HPDE6-E6E7 (cell line): ENCODE measurements around the gene GRID1.

ENCODE experiments used
- DNase-seq: peaks from one replicate; pipeline ENCODE4 v3.0.0; 2011; ENCODE audit warnings: missing footprints; ENCODE audit errors: extremely low spot score

The GRID1 gene

DNA sequence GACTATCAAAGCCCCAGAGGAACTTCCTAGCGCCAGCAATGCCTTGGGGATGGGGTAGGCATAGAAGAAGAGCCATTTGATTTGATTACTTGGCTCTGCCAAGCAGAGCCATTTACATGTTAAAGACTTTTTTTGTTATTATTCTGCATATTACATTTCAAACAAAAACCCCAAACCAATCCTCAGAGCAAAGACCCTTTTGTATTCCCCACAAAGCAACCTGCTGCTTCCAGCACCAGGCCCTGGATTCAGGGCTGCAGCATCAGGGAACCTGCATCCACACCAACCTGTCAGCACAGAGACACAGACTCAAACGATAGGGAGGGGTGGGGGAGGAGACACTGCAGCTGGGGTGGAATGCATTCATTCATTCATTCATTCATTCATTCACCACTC lies 73.2 kb downstream of the GRID1 start:
- no peak for DNase-seq

DNA sequence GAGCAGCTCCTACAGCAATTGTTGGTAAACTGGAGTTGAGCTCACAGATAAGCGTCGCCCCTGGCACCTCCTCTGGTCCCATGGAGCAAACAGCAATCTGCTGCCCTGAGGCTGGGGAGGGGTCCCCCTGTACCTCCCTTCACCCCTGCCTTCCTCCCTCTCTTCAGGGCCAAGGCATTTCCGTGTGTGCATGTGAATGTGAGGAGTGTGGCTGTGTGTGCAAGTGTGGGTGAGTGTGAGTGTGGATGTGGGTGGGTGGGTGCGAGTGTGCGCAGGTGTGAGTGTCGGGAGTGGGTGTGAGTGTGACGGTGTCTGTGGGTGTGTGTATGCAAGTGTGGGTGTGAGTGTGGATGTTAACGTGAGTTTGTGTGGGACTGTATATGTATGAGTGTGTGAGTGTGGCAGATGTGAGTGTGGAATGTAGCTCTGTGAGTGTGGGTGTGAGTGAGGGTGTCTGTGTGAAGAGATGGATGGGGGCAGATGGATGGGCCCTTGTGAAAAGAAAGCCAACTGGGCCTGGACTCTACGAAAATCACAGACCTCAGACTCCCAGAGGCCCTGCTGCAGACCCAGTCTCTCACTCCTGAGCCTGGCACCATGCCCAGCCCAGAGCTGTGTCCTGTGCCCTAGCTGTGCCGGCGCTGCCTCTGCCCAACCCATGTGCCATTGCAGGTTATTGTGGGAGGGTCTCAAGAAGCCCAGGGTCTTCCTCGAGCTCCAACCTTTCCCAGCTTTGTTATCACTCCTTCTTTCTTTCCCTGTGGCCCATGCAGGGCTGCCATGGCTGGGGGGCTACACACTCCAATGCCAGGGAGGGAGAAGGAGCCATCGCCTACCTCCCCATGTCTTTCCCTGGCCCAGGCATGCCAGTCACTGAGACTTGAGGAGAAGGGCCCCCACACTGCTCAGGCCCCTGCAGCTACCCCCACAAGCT lies 73.9 kb downstream of the GRID1 start:
- DNase-seq, result no peak

DNA sequence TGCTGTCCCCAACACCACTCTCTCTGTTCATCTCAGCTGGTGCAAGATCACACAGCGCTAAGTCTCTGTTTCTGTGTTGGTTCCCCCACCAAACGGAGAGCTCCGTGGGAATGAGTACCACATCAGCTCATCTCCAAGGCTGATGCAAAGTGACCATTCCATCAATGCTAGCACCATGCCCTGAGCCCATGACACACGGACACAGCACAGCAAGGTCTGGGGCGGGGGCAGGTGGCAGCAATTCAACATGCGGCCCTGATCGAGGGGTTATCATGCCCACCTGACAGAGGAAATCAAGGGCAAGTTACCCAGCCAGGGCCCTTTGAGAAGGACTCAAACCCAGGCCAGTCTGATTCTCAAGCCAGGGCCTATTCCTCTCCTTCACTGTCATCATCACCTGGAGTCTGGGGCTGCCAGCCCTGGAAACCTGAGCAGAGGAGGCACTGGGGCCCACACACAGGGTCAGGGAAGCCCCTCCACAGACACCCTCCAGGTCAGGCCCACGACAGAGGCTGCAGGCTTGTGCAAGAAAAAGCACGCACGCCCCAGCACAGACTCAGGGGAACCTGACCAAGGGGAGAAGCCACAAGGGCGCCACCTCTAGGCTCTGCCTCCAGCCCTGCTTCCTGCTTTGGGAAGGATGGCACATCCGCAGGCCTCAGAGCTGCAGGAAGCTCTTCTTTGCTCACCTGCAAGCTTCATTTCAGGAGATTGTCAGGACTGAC lies 74.8 kb downstream of the GRID1 start:
- no peak for DNase-seq

DNA sequence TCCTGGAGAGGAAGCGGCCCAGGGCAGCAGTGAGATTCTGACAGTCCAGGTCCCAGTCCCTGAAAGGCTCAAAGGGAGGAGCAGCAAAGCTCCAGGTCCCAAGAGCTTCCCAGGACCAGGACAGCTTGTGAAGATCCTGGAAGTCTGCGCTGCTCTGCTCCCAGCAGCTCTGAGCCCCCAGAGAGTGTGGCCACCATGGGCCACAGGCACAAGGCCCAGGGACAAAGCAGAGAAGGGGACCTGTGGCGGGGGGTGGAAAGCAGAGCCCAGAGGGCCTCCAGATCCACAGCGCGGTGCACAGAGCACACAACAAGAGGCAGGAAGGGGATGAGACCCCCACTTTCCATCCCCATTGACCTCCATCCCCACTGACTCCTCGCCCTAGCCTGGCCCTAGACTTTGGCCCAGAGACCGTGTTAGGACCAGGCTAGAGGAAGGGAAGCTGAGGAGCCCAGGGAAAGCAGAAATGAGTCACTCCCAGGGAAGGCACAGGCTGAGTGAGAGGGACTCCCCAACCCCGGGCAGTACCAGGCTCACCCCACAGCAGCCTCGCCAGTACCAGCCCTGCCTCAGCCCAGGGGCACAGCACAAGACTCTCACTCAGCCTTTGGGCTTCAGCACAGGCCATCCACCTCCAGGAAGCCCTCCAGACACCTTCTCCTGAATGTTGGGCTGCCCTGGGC lies 75.5 kb downstream of the GRID1 start:
- no peak for DNase-seq

DNA sequence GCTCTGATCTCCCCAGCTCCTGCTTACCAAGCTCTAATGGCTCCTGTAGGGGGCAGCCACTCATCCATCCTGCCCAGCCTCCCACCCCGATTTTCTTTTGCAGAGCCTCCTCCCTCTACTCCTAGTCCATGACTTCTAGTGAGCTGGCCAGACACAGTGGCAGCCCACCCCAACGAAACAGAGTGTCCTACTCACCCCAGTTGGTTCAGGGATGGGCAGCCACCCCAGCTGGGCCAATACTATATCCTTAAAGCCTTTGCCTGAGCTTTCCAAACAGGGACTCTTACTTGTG lies 77.1 kb downstream of the GRID1 start:
- DNase-seq, result no peak

DNA sequence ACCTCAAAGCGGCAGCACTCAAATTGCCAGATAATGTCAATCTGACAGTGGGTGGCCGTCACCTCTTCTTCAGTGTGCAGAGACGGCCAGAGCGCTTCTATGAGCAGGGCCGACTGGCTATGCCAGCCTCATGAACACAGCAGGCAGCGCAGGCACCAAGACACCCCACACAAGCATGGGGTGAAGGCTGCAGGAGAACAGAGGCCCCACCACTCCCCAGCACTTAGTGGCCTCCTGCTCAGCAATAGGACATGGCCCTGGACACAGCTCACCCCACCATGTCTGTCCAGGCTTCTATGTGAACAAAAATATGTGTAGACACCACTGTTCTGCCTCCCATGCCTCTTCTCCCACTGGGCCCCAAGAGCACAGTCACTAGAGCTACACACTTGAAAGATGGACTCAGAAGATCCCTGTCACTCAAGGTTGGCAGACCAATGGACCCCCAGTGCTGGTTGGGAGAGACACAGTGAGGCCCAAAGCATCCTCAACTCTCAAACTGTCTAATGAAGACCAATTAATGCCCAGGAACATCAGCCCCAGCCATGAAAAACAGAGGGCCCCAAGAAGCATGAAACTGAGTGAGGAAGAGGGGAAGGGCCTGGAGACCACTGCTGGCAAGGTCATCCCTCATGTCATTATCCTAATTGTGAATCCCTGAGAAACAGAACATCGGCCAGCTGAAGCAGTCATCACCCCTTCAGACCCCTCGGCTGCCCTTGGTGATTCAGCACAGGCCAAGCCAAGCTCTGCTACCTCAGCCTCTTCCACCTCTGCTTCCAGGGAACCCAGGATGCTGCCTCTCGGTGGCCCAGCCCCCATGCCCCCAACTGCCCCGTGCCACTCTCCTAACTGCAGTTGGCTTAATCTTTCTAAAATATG lies 77.7 kb downstream of the GRID1 start:
- DNase-seq, result no peak

DNA sequence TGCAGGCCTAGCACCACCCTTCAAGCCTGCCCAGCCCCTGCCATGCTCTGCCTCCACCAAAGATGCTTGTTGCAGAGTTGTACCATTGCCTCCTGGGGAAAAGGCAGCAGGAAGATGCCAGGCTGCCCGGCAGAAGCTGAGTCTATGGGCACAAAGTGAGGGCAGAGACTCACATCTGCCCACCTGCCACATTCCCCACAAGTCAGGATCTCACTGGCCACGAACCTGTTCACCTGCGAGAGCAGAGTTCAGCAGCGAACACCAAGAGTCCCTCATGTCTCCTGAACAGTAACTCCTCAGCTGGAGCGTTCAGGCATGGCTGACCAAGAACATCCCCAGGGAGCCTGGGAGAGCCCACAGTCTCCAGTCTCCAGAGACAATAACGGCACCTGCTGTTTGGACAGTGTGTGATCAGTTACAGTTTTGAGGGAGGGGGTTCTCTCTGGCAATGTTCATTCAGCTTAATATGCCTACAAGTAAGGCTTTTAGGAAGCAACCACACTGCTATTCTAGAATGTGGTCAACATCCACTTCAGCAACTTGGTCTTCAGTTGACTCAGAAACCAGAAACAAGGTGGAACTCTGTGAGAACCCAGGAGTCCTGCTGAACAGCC lies 78.5 kb downstream of the GRID1 start:
- no peak for DNase-seq

DNA sequence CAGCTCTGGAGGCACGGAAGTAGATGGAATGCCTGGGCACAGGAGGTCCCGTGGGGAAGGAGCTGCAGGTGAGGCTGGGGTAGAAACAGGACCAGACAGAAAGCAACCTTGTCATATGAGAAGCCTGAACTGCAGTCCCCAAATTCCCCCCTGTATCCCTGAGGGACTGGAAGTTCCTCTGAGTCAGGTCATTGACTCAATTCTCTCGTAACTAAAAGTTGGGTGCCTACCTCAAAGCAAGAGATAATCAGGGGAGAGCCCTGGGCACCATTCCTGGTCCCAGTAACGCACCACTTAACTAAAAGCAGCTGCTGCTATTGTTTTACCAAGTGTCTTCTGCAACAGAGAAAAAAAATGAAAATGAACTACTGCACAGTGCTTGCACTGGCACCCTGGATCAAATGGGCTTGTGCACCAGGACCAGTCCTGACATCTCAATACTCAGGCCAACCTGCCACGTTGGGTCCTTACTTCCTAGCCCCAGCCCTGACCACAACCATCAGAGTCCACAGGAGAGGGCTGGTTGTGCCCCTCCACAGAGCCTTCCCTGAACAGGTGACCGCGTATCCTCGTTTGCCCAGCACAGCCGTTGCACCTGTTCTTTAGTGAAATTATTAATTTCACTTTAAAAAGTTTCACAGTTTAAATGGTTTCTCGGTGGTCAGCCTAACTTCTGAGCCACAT lies 79.3 kb downstream of the GRID1 start:
- no peak for DNase-seq

DNA sequence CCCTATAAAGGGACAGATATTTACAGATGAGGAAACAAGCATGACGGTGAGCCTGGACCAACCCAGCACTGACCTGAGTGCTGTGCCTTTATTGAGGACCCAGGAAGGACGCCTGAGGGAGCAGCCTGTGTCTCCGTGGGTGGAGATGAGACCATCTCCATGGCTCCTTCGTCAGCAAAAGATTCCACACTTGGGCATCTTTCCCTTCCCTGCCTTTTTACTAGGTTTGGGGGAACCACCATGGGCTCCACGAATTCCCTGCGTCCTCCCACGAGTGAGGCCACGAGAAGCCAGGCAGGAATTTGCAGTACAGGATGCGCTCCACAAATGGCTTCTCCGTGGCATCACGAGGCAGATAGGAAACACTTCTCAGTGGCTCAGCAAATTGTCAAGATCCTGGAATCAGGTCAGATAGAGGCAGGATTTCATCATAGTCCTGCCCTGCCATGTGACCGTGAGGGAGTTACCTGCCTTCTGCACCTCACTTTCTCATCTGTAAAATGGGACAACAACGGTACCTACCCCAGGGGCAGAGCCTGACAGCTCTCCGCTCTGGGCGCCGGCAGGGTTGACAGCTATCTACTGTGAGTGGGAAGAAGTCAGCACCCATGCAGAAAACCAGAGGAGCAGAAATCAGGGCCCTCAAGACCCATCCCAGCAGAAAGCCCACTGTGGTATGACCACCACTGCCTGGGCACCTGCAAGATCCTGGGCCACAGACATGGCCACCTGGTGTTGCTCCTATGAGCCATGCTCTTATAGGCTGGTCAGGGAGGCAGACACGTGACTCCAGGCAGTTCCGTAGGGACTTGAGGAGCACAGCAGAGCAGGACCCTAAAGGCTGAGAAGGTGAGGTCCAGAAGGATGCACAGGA lies 80.1 kb downstream of the GRID1 start:
- no peak for DNase-seq

DNA sequence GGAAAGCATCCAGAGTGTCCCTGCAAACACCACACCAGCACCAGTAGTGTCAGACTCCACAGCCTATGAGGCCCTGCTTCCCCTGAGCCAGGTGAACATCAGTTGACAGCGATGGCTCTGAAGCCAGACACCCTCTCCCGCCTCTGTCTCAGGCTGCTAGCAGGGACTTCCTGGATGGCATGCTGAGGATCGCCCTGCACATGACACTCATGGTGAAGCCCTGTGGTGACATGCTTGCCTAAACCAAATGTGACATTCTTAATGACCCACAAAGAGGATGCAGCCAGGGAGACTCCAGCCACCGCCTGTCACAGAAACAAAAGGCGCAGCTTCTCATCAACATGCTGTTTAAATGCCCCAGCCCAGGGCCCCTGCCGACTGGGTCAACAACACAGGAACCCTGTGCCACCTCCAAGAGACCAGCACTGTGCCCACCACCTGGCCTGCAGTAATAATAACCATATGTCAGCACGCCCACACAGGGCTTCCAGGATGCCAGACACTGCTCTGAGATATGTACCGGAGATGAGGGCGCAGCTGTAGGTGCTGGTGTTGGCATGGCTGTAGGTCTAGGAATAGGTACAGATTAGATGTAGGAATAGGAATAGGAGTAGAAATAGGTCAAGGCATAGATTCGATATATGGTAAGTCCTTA lies 81.3 kb downstream of the GRID1 start:
- no peak for DNase-seq

DNA sequence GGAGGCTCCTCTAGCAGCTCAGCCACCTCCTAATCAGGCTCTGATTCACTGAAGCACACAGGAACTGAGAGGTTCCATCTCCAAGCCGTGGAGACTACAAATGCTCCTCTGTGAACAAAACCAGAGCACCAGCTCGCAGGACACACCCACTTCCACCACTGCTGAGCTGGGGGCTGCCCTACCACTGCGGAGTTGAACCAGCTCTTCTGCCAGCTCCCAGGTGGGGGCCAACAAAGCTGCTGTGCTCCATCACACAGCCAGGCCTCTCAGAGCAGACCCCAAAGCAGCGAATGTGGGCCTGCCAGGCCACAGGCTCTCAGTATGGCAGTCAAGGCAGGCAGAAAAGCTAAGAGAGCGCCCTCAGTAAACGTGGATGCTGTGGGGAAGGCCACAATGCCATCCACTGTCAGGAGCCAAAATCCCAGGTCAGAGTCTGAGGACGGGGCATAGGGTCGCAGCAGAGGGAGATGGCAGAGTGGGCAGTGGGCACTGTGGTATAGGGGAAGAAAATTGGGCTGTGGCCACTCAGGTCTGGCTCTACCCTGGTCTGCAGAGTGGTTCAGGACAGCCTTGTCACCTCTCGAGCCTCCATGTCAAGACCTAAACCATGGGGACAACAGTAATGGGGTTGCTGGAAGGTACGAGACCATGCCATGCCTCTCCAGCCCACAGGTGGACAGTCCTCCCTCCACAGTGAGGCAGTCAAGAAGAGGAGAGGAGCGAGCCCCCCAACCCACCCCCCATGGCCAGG lies 82.1 kb downstream of the GRID1 start:
- DNase-seq, result no peak

DNA sequence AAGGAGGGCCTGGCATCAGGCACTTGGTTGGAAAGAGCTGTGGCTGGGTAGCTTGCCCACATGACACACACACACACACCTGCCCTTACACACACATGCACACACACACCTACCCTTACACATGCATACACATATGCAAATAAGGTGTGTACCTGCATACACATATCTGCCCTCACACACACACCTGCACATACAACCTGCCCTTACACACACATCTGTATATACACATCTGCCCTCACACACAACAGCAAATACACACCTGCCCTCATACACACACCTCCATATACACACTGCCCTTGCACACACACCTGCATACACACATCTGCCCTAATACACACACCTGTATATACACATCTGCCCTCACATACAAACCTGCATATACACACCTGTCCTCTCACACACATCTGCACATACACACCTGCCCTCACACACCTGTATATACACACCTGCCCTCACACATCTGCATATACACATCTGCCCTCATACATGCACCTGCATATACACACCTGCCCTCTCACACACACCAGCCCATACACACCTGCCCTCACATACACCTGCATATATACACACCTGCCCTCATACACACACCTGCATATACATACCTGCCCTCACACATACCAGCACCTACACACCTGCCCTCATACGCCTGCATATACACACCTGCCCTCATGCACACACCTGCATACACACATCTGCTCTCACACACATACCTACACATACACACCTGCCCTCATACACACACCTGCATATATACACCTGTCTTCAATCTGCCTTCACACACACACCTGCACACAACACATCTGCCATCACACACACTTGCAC lies 82.9 kb downstream of the GRID1 start:
- no peak for DNase-seq

DNA sequence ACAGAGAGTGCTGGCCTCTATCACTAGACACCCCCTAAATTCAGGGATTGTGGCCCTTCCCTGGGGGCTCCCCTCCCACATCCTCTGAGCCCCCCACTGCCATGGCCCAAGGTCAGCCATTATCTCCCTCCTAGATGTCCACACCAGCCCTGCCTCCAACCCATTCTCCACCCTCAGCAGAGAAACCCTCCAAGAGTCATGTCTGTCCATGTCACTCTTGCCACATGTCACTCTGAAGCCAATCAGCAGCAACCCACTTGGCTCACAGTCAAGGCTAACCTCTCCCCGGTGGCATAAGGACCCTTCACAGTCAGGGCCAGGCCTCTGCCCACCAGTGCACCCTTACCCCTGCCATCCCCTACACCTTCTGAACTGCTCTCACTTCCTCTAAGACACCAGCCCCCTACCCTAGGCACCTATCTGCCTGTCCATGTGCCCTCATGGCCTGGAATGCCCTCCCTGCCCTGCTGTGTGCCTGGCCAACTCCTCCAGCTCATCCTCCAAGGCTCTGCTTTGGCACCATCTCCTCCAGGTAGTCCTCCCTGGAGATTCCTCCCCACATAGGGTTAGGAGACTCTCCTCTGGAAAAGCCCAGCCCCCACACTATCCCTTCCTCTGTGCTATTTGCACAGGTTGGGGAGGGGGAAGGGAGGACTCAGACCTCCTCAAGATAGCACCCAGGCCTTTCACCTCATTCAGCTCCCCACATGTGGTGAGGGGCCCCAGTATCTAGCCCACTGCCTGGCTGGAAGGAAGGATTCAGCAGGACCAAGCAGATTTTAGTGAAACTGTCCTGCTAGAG lies 83.7 kb downstream of the GRID1 start:
- no peak for DNase-seq

DNA sequence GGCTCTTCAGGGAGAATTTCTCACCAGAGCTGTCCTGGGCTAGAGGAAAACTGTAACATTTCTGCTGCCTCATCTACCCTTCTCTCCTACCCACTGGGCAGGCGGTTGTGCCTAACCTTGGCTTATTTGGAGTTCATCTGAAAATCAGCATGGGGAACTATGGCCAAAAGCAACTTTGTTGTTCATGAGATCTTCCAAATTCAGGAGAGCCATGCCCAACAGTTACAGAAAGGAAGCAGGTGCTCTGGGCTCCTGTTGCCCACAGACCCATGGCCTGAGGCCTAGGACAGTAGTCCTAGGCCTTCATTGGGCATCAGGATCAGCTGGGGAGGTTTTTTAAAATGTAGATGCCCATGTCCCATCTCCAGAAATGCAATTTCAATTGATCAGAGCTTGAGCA lies 85.2 kb downstream of the GRID1 start:
- no peak for DNase-seq

DNA sequence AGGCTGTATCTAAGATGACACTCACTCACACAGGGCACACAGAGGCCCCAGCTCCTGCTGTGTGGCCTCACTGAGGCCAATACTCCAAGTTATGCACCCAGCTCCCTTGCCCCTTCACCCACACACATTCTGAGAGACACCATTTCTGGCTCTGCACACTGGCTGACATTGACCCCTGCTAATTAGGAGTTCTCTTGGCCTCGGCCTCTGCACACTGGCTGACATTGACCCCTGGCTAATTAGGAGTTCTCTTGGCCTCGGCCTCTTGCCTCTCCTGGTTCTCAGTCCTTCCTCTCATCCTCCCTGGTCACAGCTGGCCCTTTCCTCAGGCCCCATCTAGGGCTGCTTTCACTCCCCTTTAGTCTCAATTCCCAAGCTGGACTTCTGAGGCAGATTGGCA lies 97.3 kb downstream of the GRID1 start:
- no peak for DNase-seq

DNA sequence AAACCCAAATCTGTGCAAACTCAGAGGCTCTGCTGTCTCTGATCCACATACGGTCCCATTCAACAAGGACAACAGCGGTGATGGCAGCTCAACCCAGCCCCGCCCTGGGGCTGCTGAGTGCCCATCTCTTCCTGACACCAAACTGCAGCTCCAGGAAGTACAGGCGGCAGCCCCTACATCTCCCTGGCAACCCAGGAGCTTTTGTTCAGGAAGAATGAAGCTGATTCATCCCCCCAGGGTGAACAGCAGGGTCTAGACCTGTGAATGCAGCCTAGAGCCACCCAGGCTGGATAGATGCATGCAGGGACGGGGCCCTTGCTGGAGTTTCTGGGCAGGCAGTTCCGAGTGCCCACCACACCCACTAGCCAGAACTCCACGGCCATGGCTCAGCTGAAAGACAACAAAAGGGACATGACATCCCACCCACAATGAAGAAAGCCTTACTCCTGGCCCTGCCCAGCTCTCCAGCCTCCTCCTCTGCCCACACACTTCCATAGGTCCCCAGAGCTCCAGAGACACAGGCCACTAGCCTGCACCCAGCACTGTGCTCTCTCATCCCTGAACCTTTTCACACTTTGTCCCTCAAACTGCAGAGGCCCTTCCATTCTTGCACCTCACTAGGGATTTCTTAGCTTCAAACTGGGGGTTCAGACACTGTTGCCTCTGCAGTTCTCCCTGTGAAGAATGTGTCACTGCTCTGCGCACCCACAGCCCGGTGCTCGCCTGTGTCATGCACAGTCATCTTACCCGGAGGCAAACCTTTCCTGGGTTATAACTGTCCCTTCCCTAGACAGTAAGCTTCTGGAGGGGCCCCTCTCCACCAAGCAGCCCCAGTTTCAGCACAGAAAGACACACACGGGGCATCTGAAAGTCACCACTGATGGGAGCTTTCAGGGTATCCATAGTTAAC lies 99.1 kb downstream of the GRID1 start:
- no peak for DNase-seq
